Aorta (tissue), 5 donors: ENCODE results near the gene PRRC2C. TPM values are rescaled to one million over a fixed set of nuclear protein-coding genes. Genes with fewer than 3 reads are reported as not detected.
A peak's percentile ranks its signal among the peaks of the same experiment; 100 is the strongest.
"Not testable (repeated sequence)": the region's sequence is repeated elsewhere in the genome, so short reads cannot be mapped to it uniquely, and the experiment has no call there.

Source experiments
- ATAC-seq: fragments of 200-7000 bp; cut with Tn5 transposase; one replicate; pipeline ENCODE4 v1.9.1; 2022; ENCODE audit warnings: moderate library complexity; ENCODE audit not compliant: low FRiP score
- DNase-seq, 2 donors: peaks; one replicate each; pipeline ENCODE4 v3.0.0-alpha.2; 2020
- H3K27ac ChIP-seq, 2 donors: one replicate each; pipeline ENCODE4 v1.5.1; 2013; ENCODE audit warnings: low read length in 2 of 2, mild to moderate bottlenecking in 2 of 2, moderate library complexity in 2 of 2, control low read depth in 1 of 2, inconsistent platforms in 1 of 2, low read depth in 1 of 2
- H3K27me3 ChIP-seq, 2 donors: one replicate each; pipeline ENCODE4 v1.6.1; 2013; ENCODE audit warnings: control low read depth in 1 of 2, low read length in 1 of 2, mild to moderate bottlenecking in 1 of 2, moderate library complexity in 1 of 2; ENCODE audit not compliant: insufficient read depth in 2 of 2, control insufficient read depth in 1 of 2
- H3K36me3 ChIP-seq, 2 donors: one replicate each; pipeline ENCODE4 v1.6.1; 2013; ENCODE audit warnings: control low read depth in 1 of 2, low read length in 1 of 2, mild to moderate bottlenecking in 1 of 2; ENCODE audit not compliant: insufficient read depth in 2 of 2, control insufficient read depth in 1 of 2
- H3K4me1 ChIP-seq, 2 donors: one replicate each; pipeline ENCODE4 v1.6.1; 2013; ENCODE audit warnings: low read length in 2 of 2, control low read depth in 1 of 2, mild to moderate bottlenecking in 1 of 2, moderate library complexity in 1 of 2; ENCODE audit not compliant: insufficient read depth in 2 of 2, control insufficient read depth in 1 of 2
- H3K4me3 ChIP-seq, 2 donors: one replicate each; pipeline ENCODE4 v1.5.1; 2013; ENCODE audit warnings: low read length in 2 of 2, control low read depth in 1 of 2, mild to moderate bottlenecking in 1 of 2
- H3K9me3 ChIP-seq: one replicate; pipeline ENCODE4 v1.6.1; 2013; ENCODE audit warnings: mild to moderate bottlenecking, low read length; ENCODE audit not compliant: control insufficient read depth
- WGBS, 2 donors: extraction: QIAGEN DNeasy Blood & Tissue Kit; methylation state at CpG; one replicate each; pipeline ENCODE4 v1.1.7; 2013; 5-methylcytosine and 5-hydroxymethylcytosine counted together
- intact Hi-C, 2 donors: fragments of 100-400 bp; cut with DNase I; formaldehyde crosslinking; loops; one replicate each; pipeline versions ENCODE4 v1.14.2 to v1.15.0; 2022
- long read RNA-seq, 2 donors: library from polyadenylated mRNA; unstranded; transcript quantifications; one replicate each; pipeline ENCODE4 v2.0.0, GENCODE V29; 2020 to 2021
- polyA plus RNA-seq, 2 donors: library from polyadenylated mRNA; stranded (reverse); fragments of 200-250 nt; gene quantifications; one replicate each; pipeline ENCODE4 v1.2.3, GENCODE V29; 2013
- total RNA-seq, 2 donors: library from RNA; stranded (reverse); fragmentation: NEBNext Ultra II Directional; extraction: Animal tissue kit (Norgen Biotek cat#: 25700); gene quantifications; one replicate each; pipeline ENCODE4 v1.2.1, GENCODE V29; 2021
- donor health status: healthy with polysubstance abuse.
- donor health status: Bipolar disorder and iron deficiency.
- donor health status: DM: no; HTN: no; CAD: no.
- donor health status: DM: no; HTN: no; CAD: no.
- donor health status: DM: yes; HTN: yes; CAD: no.

PRRC2C gene
- total RNA-seq (100 to 1,000 TPM; 170 to 181 TPM), polyA plus RNA-seq (100 to 1,000 TPM in 1 of 2 donors, 10 to 100 TPM in 1; 19.2 to 193 TPM)
- long read RNA-seq, donor 1, transcript PRRC2C-208 (12 exons, 1,931 nt) = major isoform, 6 of 187 reads
- long read RNA-seq, donor 1, partial matches to known transcripts = 154 of 187 reads
- long read RNA-seq, donor 1, other reads (novel, unspliced or antisense) = 26 of 187 reads
- long read RNA-seq, donor 2, partial matches to known transcripts = 63 of 77 reads
- long read RNA-seq, donor 2, other reads (novel, unspliced or antisense) = 10 of 77 reads

DNA sequence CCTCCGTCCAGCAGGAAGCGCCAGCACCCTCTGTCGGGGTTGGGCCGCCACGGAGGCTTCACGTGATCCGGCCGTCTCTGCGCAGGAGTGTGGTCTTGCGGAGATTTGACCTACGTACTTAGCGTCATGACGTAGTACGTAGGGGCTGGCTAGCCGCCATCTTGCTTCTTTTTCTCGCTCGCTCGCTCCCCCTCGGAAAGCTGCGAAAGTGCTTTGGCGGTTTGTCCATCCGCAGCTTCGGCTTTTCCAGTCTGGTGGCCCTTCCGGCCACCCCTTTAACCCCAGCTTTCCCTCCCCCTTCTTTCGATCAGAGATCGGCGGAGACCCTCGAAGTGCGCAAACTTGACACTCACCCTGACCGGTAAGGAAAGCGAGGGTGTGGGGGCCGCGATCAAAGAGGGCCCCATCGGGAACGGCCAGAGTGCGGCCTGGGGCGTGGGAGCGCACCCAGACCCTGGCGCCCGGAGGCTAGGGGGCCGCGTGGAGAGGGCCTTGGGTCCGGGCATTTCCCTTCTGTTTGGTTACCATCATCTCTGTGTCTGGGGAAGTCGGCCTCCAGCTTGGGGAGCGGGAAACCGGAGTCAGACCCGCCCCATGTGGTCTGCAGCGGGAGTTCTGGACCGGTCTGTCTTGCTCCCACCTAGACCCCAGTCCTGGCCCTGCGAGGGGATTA lies at the start of gene PRRC2C:
Gene PRRC2C, plus strand, starts transcription at position 156 of the 673 bp plus-strand sequence. CDS start 26,559 bp downstream, outside the sequence.
- ATAC-seq = peak; percentile 100
- no peaks in the 10 kb centered on the region for H3K36me3 ChIP-seq
- H3K4me1 ChIP-seq = no peaks in the 10 kb centered on the region
- intact Hi-C loops = no loop called here
- 0% methylated on average over 50 of the region's 50 CpGs for WGBS, 2 donors
- H3K27ac ChIP-seq = peak within 1 kb of the TSS; percentile 84 to 88
- H3K9me3 ChIP-seq = no peaks in the 10 kb centered on the region
- no peaks in the 10 kb centered on the region for H3K27me3 ChIP-seq
- peak within 1 kb of the TSS; percentile 71 to 74 for H3K4me3 ChIP-seq
- DNase-seq = peak; percentile 99

GRCh38 chr1:171438441-171438840 lies 46.9 kb upstream of the PRRC2C start:
- Histone ChIP-seq H3K27ac (no peak overlapping the region), H3K36me3 (no peaks in the 10 kb centered on the region), H3K9me3 (no peaks in the 10 kb centered on the region), H3K4me3 (no peak overlapping the region), H3K27me3 (no peaks in the 10 kb centered on the region), H3K4me1 (peaks cover 0 to 6% of the 10 kb centered on the region in 2 donors)
- ATAC-seq = peak; percentile 62
- peak; percentile 90 to 95 for DNase-seq
- intact Hi-C loops = no loop called here
- WGBS, 2 donors = 14 to 19% methylated on average over 2 of the region's 2 CpGs

GRCh38 chr1:171440201-171440600 lies 45.1 kb upstream of the PRRC2C start:
- ATAC-seq, H3K4me1 ChIP-seq, H3K27me3 ChIP-seq, H3K27ac ChIP-seq, DNase-seq, intact Hi-C loops, H3K36me3 ChIP-seq, H3K4me3 ChIP-seq, H3K9me3 ChIP-seq: not testable (repeated sequence)
- 90 to 96% methylated on average over 3 of the region's 3 CpGs for WGBS, 2 donors

DNA sequence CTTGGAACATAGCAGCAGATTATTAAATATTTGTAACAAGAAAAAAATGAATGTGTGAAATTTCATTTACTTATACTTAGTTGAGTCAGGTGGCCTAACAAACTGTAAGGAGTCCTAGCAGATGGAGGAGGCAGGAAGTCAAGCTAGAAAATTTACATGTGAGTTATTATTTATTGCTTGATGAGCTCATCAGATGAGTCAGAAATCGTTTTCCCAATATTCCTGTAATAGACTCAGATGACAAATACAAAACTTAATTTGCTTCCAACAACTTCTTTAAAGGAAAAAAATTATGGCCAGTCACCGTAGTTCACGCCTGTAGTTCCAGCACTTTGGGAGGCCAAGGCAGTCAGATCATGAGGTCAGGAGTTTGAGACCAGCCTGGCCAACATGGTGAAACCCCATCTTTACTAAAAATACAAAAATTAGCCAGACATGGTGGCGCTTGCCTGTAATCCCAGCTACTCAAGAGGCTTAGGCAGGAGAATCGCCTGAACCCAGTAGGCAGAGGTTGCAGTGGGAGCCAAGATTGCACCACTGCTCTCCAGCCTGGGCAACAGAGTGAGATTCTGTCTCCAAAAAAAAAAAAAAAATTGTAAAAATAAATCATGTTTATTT lies 43.9 kb upstream of the PRRC2C start:
- H3K9me3 ChIP-seq, intact Hi-C loops, H3K27ac ChIP-seq, H3K4me3 ChIP-seq, H3K27me3 ChIP-seq, DNase-seq, H3K4me1 ChIP-seq, H3K36me3 ChIP-seq, ATAC-seq: not testable (repeated sequence)
- WGBS, 2 donors = 63 to 67% methylated on average over 5 of the region's 5 CpGs

DNA sequence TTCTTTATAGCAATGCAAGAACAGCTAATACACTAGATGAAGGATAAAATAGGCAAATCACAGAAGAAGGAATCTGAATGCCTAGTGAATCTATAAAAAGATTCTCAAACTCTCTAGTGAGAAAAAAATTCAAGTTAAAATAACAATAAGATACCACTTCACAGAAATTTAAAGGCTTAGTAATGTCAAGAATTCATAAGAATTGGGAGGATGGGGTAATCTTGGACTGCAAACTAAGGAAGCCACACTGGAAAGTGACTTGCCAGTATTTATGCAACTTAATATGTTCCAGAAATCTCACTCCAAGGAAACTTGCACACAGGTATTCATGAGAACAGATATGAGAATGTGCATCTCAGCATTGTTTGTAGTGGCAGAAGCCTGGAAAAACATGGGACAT lies 38.9 kb upstream of the PRRC2C start:
- Histone ChIP-seq H3K4me3 (no peak overlapping the region), H3K27ac (no peak overlapping the region), H3K27me3 (no peaks in the 10 kb centered on the region), H3K36me3 (no peaks in the 10 kb centered on the region), H3K4me1 (no peaks in the 10 kb centered on the region), H3K9me3 (no peaks in the 10 kb centered on the region)
- DNase-seq = no peak
- intact Hi-C loops = no loop called here
- no peak for ATAC-seq

GRCh38 chr1:171455967-171456366 lies 29.4 kb upstream of the PRRC2C start:
- intact Hi-C loops = no loop called here
- H3K36me3 ChIP-seq = no peaks in the 10 kb centered on the region
- no peak for DNase-seq
- no peaks in the 10 kb centered on the region for H3K27me3 ChIP-seq
- H3K9me3 ChIP-seq = no peaks in the 10 kb centered on the region
- H3K4me1 ChIP-seq = no peaks in the 10 kb centered on the region
- ATAC-seq = no peak
- H3K4me3 ChIP-seq = no peak overlapping the region
- H3K27ac ChIP-seq = no peak overlapping the region

- WGBS, 2 donors = 72 to 73% methylated on average over 2 of the region's 2 CpGs
- ATAC-seq = no peak
Observed at GRCh38 chr1:171457412-171457811, 27.9 kb upstream of the PRRC2C start.

DNA sequence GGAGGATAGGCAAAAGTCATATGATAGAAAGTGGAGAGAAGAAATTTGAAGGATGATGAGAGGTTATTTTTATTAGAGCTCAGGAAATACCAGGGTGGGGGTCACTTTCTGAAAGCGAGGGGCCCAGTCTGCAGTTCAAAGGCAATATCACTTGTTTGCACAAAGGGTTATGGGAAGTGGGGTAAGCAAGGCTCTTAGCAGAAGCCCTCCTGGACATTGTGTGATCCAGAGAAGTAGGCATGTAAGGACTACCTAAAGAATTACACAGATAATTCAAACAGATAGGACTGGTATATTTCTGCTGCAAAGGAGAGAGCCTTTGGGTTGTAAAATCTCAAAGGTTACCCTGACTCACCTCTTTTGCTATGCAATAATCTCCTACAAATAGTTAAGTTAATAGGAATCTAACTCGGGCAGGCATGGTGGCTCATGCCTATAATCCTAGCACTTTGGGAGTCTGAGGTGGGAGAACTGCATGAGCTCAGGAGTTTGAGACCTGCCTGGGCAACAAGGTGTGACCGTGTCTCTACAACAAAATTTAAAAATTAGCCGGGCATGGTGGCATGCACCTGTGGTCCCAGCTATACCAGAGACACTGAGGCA lies 25.2 kb upstream of the PRRC2C start:
- no peaks in the 10 kb centered on the region for H3K27me3 ChIP-seq
- no peaks in the 10 kb centered on the region for H3K9me3 ChIP-seq
- ATAC-seq = no peak
- WGBS, 2 donors = 73% methylated on average over 4 of the region's 4 CpGs
- H3K4me1 ChIP-seq = no peaks in the 10 kb centered on the region
- no peaks in the 10 kb centered on the region for H3K36me3 ChIP-seq
- no peak overlapping the region for H3K4me3 ChIP-seq
- intact Hi-C loops = no loop called here
- DNase-seq = no peak
- no peak overlapping the region for H3K27ac ChIP-seq

More at GRCh38 chr1:171457412-171457811, 27.9 kb upstream of the PRRC2C start:
- no peak for DNase-seq
- Histone ChIP-seq H3K4me1 (no peaks in the 10 kb centered on the region), H3K27ac (no peak overlapping the region), H3K4me3 (no peak overlapping the region), H3K9me3 (no peaks in the 10 kb centered on the region), H3K27me3 (no peaks in the 10 kb centered on the region), H3K36me3 (no peaks in the 10 kb centered on the region)
- intact Hi-C loops = no loop called here
